ENCODE measurements around the gene RTCA.
A peak's percentile ranks its signal among the peaks of the same experiment; 100 is the strongest.
"Not testable (repeated sequence)": the region's sequence is repeated elsewhere in the genome, so short reads cannot be mapped to it uniquely, and the experiment has no call there.

The RTCA gene

DNA sequence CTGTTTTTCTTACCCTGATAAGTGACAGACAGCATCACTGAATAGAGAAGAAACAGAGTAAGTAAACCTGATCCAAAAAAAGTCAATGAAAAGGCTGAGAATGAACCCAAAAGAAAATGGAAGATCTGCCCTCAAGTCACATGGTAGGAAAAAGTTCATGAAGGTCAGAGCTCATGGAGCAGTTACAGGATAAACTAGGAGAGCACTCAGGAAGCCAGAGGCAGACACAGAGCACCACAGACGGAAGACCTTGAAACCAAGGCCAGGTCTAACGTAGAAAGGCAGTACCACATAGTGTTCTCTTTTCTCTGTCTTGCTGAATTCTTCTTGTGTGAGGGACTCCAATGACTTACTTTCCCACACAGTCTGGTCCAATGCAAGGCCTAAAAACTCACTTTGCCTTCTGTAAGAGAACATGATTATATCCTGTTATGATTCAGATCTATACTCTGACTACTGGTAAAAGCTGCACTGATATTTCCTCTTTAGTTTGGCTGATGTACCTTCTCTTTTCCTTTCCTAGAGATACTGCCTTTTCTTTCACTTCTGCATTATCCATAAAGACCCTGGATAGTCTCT is 40.8 kb downstream of the RTCA start:
- DNase-seq, result no peak

DNA sequence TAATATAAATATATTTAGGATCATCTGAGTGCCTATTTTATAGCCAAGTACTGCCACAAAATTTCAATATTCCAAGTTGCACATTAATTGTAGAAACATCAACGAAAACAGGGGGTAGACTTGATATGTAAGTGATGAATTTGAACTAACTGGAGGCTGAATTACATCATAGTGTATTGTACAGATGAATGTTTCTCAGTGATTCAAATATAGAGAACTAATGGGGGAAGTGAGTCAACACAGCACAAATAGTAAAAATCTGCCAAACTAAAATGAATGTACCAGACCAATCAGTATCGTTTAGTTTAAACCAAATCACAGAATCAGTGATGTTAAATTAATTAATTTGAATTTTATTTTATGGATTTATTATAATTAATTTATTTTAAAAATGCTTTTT is 42.8 kb downstream of the RTCA start:
- DNase-seq, result no peak

DNA sequence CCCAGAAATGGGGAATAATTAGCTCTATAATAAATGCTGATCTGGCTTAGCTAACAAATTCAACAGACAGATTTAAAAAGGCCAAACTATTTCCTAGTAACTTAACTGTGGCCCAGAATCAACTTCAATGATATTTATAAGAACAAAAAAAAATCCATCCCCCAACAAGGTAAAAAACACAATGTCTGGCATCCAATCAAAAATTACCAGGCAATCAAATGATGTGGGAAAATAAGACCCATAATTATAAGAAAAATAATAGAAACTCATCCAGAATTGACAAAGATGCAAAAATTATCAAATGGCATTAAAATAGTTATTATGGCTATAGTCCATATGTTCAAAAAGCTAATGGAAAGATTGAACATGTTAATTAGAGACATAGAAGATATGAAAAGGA is 43.8 kb downstream of the RTCA start:
- no peak for DNase-seq

DNA sequence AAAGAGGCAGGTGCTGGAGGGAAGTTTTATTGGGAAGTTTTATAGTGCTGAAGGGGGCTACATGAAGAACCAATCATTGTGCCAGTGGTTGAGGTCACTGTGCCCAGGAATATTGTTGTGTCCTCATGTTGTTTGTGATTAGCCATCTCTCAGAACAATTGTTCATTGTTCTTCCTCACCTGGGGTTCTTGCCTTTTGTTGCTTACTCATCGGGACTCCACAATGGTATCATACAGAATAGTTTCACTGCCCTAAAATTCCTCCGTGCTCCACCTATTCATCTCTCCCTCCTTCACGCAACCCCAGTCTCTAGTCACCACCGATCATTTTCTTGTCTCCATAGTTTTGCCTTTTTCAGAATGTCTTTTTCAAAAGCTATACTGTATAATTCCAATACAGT is 47.4 kb downstream of the RTCA start:
- no peak for DNase-seq

DNA sequence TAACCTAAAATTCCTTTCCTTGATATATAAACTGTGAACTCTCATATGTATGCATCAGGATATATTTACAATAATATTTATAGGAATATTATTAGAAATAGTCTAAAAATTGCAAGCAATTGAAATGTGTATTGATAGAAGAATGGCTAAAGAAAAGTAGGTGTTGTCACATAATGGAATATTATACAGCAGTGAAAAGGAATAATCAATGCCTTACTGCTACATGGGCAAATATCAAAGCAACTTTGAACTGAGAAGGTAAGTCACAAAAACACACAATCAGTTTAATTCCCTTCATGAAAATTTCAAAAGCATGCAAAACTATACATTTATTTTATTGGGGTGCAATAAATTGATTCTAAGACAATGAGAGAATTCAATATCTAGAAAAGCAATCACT is 50.6 kb downstream of the RTCA start:
- no peak for DNase-seq

DNA sequence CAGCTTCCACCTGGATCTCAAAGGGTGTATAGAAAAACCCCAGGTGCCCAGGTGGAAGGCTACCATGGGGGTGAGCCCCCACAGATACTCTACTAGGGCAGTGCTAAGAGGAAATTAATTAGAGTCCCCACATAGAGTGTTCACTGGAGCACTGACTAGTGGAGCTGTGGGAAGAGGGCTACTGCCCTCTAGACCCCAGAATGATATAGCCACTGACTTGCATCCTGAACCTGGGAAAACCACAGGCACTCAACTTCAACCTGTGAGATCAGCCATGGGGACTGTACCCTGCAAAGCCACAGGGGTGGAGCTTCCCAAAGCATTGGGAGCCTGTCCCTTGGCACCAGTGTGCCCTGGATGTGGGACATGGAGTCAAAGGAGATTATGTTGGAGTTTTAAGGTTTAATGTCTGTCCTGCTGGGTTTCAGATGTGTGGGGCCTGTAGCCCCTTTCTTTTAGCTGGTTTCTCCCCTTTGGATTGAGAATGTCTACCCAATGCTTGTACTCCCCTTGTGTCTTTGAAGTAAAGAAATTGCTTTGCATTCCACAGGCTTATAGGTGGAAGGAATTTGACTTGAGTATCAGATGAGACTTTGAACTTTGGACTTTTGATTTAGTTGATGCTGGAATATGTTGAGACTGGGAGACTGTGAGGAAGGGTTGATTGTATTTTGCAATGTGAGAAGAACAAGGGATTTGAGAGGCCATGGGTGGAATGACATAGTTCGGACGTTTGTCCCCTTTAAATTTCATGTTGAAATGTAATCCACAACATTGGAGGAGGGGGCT is 54.5 kb downstream of the RTCA start:
- no peak for DNase-seq

DNA sequence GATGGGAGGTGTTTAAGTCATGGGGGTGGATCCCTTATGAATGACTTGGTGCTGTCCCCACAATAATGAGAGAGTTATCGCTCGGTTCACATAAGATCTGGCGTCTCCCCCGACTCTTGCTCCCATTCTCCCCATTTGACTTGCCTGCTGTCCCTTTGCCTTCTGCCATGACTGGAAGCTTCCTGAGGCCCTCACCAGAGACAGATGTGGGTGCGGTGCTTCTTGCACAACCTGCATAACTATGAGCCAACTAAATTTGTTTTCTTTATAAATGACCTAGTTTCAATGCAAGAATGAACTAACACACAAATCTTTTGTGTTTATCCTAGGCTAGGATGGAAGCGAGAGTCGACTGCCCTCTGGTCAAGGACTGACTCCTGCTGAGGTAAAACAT is 55.1 kb downstream of the RTCA start:
- DNase-seq, result no peak

DNA sequence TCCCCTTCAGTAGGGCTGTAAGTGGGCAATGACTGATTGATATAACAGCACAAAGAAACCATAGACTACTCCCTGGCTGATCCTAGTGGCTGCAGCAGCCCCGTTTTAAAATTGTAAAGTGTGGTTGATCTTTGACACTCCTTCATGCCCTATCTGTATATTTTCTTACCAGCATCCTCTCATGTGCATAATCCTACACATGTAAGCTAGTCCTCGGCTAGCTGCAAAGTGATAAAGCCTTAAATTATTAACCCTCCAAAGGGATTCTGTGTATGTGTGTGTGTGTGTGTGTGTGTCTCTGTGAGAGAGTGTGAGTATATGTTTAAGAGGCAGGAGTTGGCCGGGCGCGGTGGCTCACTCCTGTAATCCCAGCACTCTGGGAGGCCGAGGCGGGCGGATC is 55.5 kb downstream of the RTCA start:
- no peak for DNase-seq

DNA sequence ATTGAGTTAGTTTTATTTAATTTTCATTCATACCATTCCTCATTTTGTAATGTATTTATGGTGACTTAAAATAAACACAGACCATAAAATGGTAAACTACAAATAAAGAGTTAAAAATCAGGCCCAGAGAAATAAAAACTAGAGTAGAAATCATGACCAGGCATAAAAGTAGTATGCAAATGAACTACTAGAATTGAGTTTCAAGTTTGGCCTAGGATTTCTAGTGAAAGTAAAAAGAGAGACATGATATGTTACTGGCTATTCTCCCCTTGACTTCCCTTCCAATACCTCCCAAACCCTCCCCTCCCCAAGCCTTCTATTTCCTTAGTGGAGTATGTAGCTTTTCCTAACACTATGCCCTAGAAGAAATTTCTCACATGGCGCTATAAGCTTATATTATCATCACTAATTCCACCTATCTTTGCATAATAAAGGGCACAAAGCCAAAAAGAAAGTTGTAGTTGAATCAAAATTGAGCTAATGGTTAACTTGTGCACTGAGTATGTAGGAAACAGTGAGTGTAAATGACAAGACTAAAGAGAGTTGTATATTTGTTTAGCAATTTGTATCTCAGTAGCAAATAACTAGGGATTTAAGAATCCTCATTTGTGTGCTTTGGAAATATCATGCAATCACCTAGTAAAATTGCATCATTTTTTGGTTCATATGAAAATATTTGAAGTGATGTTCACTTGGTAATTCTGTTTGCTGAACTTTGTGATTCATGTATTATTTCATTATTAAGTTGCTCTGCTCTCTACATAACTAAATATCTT is 56.6 kb downstream of the RTCA start:
- DNase-seq, result no peak

DNA sequence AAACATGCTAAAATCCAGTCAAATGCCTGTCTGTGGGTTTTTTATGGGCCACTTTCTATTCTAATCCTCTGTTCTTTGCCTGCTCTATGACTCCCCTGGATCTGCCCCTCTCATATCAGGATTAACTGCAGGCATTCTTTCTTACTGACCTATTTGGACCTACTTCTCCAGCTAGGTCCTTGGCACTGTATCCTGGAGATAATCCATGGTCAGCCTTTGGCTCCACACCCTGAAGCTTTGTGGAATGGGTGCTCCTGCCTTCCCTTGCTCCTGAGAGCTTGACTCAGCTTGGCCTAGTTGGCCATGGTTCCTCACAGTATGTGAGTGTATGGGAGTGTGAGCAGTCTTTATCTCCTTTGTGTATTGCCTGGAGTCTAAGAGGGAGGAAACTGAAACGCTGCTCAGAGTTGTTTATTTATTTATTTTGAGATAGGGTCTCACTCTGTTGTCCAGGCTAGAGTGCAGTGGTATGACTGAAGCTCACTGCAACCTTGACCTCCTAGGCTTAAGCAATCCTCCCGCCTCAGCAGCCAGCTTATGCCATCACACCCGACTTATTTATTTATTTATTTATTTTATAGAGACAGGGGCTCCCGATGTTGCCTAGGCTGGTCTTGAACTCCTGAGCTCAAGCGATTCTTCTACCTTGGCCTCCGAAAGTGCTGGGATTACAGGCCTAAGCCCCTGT is 57.5 kb downstream of the RTCA start:
- DNase-seq, result no peak

DNA sequence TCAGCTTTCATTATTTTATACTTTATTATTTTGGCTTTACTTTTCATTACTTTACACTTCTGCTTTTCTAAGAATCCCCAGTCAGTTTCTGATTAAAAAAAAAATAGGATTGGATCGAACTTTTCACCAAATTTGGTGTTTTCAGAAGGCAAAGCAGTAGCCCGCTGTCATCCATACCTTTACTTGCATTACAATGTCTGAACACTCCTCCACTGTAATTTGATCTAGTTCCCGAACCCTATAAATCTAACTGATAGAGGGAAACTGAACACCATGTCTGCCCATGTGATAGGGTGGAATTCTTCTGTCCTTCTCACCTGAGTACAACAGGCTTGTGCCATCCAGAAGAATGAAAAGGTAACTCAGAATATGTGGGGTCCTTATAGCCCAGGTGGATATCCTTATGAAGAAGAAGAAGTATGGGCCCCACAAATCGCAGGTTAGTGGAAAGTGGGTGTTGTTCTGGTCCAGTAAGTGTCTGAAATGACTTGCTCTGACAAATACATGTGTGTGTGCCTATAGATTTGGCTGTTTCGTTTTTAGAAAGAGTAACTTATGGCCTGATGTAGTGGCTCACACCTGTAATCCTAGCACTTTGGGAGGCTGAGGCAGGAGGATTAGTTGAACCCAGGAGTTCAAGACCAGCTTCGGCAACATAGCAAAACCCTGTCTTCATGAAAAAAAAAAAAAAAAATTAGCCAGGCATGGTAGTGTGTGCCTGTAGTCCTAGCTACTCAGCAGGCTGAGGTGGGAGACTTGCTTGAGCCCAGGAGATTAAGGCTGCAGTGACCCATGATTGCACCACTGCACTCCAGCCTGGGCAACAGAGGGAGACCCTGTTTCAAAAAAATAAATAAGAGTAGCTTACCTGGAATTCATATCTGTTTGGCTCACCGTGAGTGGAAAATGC is 59.7 kb downstream of the RTCA start:
- DNase-seq, result peak; percentile 25

DNA sequence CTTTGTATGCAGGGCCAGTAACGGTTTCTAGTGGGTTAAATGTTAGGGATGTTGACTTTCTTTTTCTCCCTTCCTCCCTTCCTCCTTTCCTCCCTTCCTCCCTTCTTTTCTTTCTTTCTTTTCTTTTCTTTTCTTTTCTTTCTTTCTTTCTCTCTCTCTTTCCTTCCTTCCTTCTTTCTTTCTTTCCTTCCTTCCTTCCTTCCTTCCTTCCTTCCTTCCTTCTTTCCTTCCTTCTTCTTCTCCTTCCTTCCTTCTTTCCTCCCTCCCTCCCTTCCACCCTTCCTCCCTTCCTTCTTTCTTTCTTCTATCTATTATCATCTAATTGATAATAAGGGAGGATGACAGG is 60.3 kb downstream of the RTCA start:
- DNase-seq, result not testable (repeated sequence)

DNA sequence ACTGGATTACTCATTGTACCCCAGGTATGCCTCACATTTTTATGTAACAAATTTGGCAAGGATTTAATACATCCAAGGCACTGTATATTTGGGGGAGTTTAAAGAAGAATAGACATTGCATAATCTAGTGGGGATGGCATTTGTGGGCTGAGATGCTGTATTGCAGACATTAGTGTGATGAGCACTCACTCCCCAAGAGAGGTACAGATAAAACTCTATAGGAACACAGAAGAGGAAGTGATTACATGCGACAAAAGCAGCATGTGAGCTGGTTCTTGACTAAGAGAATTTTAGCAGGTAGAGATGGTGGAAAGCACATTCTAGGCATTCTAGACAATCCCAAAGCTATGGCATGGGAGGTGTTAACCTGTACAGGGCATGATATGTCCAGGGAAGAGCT is 62.1 kb downstream of the RTCA start:
- DNase-seq, result no peak

DNA sequence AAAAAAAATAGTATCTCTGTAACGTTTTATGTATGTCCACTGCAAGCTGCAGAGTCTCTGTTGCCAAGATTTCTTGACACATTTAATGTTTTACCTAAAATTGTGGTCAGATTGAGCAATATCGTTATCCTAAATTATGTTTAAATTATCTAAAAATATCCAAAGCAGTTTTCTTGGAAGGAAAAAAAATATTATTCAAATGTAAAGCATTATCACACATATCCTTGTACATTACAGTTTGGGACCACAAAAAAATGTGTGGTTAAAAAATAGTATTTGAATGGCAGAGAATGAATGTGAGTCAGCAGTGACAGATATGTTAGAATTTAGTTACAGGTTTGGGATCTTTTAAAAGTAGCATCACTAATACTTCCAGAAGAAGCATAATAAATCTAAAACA is 65.1 kb downstream of the RTCA start:
- not testable (repeated sequence) for DNase-seq

DNA sequence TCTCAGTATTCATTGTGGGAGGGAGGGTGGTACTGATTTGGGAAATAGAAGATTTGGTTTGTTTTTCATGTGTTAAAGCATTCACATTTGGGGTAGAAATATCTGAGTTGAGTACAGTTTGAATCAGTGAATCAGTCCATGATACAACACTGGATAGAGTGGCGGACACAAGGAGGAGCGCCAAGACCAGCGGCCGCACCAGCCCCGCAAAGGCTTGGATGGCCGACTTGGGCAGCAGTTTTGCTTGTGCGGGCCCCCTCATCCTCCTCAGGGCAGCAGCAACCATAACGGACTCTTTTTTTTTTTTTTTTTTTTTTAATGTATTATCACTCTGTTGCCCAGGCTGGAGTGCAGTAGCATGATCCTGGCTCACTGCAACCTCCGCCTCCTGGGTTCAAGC is 66.3 kb downstream of the RTCA start:
- DNase-seq, result no peak

DNA sequence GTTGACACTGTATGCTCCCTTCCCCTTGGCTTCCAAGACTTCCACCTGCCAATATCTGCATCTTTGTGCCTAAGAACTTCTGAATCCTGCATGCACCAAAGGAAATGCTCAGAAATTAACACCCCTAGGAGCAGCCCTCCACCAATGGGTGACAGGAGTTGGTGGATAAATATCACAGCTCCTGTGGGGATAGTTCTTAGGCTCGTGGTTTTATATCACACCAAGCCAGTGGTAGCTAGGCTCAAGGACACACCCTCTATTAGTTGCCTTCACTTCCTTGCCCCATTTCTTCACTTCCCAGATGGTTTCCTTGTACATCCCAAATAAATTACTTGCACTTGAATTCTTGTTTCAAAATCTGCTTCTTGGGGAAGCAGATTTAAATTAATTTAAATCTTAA is 69.4 kb downstream of the RTCA start:
- DNase-seq, result no peak

DNA sequence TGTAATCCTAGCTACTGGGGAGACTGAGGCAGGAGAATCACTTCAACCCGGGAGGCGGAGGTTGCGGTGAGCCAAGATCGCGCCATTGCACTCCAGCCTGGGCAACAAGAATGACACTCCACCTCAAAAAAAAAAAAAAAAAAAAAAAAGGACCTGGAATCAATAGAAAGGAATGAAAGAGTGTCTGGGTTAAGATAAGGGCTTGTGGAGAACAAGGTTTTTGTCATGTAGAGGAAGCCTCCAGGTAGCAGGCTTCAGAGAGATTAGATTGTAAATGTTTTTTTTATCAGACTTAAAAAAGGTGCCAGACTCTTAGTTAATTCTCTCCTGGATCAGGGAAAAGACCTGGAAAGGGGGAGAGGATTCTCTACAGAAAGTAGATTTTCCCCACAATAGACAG is 71.9 kb downstream of the RTCA start:
- DNase-seq, result not testable (repeated sequence)

DNA sequence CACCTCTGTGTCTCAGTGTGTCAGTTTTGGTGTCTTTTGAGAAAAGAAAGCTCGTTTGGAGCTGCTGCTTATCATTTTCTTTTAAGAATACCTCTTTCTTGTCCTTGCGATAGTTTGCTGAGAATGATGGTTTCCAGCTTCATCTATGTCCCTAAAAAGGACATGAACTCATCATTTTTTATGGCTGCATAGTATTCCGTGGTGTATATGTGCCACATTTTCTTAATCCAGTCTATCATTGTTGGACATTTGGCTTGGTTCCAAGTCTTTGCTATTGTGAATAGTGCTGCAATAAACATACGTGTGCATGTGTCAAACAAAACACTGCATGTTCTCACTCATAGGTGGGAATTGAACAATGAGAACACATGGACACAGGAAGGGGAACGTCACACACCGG is 73.7 kb downstream of the RTCA start:
- DNase-seq, result not testable (repeated sequence)

DNA sequence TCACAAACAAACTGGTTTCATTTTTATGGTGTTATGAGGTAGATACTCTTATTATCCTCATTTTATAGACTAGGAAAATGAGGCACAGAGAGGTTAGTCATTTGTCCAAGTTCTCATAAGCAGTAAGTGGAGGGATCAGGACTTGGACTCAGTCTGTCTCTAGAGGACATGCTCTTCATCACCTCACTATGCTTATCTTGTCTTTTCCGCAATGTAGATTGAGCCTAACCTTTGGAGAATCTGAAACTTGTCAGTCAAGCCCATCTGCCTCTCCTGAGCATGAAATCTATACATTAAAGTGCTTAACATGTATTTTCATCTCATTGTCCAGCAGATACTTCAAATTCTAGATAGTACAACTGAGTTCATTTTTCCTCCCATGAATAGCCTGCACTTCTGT is 74.5 kb downstream of the RTCA start:
- DNase-seq, result no peak

DNA sequence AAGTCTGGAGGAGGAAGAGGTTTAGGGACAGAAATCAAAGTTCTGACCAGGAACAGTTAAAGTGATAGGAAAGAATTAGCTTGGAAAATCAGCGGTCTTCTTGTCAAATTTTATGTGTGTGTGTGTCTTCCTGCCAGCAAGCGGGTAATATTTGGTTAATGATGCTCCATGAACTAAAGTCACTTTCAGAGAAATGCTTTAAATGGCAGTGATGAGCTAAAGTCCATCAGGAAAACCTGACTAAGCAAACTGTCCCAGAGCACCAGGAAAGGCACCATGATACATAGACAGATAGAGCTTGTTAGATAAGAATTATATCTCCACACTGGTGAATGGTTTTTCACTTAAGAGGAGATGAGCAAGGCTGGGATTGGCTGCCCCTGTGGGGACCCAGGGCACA is 76.3 kb downstream of the RTCA start:
- DNase-seq, result no peak
